ENCODE data around the gene KLHL6.

DNA sequence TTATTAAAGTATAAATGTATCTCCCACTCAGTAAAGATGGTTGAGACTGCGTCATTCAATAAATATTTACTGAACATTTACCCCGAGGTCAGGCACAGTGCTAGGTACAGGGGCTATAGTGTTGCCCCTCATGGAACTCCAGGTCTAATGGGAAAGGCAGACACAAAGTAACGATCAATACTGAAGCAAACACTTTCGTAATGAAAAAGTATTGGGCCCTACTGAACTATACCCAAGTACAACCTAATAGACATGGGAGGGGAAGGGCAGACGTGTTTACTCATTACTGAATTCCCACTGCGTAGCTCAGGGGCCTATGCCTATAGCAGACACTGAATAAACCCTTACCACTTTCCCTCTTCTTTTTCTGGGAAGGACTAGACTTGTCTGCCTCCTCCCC is 56.9 kb downstream of the KLHL6 start:
- TF ChIP-seq, protein P1, sequence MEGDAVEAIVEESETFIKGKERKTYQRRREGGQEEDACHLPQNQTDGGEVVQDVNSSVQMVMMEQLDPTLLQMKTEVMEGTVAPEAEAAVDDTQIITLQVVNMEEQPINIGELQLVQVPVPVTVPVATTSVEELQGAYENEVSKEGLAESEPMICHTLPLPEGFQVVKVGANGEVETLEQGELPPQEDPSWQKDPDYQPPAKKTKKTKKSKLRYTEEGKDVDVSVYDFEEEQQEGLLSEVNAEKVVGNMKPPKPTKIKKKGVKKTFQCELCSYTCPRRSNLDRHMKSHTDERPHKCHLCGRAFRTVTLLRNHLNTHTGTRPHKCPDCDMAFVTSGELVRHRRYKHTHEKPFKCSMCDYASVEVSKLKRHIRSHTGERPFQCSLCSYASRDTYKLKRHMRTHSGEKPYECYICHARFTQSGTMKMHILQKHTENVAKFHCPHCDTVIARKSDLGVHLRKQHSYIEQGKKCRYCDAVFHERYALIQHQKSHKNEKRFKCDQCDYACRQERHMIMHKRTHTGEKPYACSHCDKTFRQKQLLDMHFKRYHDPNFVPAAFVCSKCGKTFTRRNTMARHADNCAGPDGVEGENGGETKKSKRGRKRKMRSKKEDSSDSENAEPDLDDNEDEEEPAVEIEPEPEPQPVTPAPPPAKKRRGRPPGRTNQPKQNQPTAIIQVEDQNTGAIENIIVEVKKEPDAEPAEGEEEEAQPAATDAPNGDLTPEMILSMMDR (IDR thresholded peaks at IDR 0.05), result no peak
- TF ChIP-seq POLR2A (IDR thresholded peaks at IDR 0.05), result no peak

All from tibial nerve (tissue), 3 donors.